ENCODE results near the gene DUS1L. TPM values are rescaled to one million over a fixed set of nuclear protein-coding genes. Genes with fewer than 3 reads are reported as not detected.

The DUS1L gene
- total and polyA plus RNA-seq, 2 experiments from 2014 or later, result 71.9 to 160 TPM

GRCh38 chr17:82106688-82107305, 41.2 kb upstream of the DUS1L start:
- Histone ChIP-seq H3K4me2 (peak overlapping the region; percentile 50), H3K79me2 (no peaks in the 10 kb centered on the region), H3K4me3 (no peak overlapping the region), H2AFZ (peak overlapping the region; percentile 62), H3K9me2 (replicated peaks; ENCODE audit: insufficient read depth) (no peaks in the 10 kb centered on the region), H3K9me3 (ENCODE audit: low read depth) (no peaks in the 10 kb centered on the region), H3K27ac (peak overlapping the region; percentile 90), H3K27me3 (no peaks in the 10 kb centered on the region), H3K36me3 (replicated peaks; ENCODE audit: insufficient read depth, low read depth) (no peaks in the 10 kb centered on the region), H4K20me1 (ENCODE audit: insufficient read depth, poor library complexity, severe bottlenecking) (no peaks in the 10 kb centered on the region), H3K4me1 (ENCODE audit: insufficient read depth) (peaks cover 48% of the 10 kb centered on the region)
- 67% methylated on average over 9 of the region's 9 CpGs for WGBS (ENCODE audit: low lambda C conversion rate, missing lambda C conversion rate)
- no peak for DNase-seq (ENCODE audit: low spot score)
- no peak for TF ChIP-seq EZH2 (IDR thresholded peaks at IDR 0.05; ENCODE audit: borderline replicate concordance)
- no peak for TF ChIP-seq EZH2phosphoT487 (IDR thresholded peaks at IDR 0.05; ENCODE audit: low read depth, severe bottlenecking, unreplicated experiment)
- TF ChIP-seq CTCF (IDR thresholded peaks at IDR 0.05; ENCODE audit: poor library complexity), result no peak

- Histone ChIP-seq H2AFZ (peak overlapping the region; percentile 62), H3K9me3 (ENCODE audit: low read depth) (no peaks in the 10 kb centered on the region), H3K4me3 (no peak overlapping the region), H3K36me3 (replicated peaks; ENCODE audit: insufficient read depth, low read depth) (no peaks in the 10 kb centered on the region), H3K4me2 (peak overlapping the region; percentile 50), H3K27ac (peak overlapping the region; percentile 90), H3K9me2 (replicated peaks; ENCODE audit: insufficient read depth) (no peaks in the 10 kb centered on the region), H3K79me2 (no peaks in the 10 kb centered on the region), H3K27me3 (no peaks in the 10 kb centered on the region), H4K20me1 (ENCODE audit: insufficient read depth, poor library complexity, severe bottlenecking) (no peaks in the 10 kb centered on the region), H3K4me1 (ENCODE audit: insufficient read depth) (peaks cover 55% of the 10 kb centered on the region)
- WGBS (ENCODE audit: low lambda C conversion rate, missing lambda C conversion rate), result 39% methylated on average over 21 of the region's 24 CpGs
- peak; percentile 83 for DNase-seq (ENCODE audit: low spot score)
- peak; percentile 31 for TF ChIP-seq CTCF (IDR thresholded peaks at IDR 0.05; ENCODE audit: poor library complexity)
- TF ChIP-seq EZH2phosphoT487 (IDR thresholded peaks at IDR 0.05; ENCODE audit: low read depth, severe bottlenecking, unreplicated experiment), result no peak
These were observed 40.5 kb upstream of the DUS1L start for GRCh38 chr17:82105882-82106687.

- Histone ChIP-seq H3K27ac (peak overlapping the region; percentile 90), H3K4me1 (ENCODE audit: insufficient read depth) (peaks cover 61% of the 10 kb centered on the region), H3K27me3 (no peaks in the 10 kb centered on the region), H3K79me2 (no peaks in the 10 kb centered on the region), H3K9me3 (ENCODE audit: low read depth) (no peaks in the 10 kb centered on the region), H3K4me2 (peak overlapping the region; percentile 50), H3K4me3 (no peak overlapping the region), H4K20me1 (ENCODE audit: insufficient read depth, poor library complexity, severe bottlenecking) (no peaks in the 10 kb centered on the region), H2AFZ (no peak overlapping the region), H3K36me3 (replicated peaks; ENCODE audit: insufficient read depth, low read depth) (no peaks in the 10 kb centered on the region), H3K9me2 (replicated peaks; ENCODE audit: insufficient read depth) (no peaks in the 10 kb centered on the region)
- DNase-seq (ENCODE audit: low spot score), result no peak
- 92% methylated on average over 13 of the region's 13 CpGs for WGBS (ENCODE audit: low lambda C conversion rate, missing lambda C conversion rate)
- no peak for TF ChIP-seq EZH2 (IDR thresholded peaks at IDR 0.05; ENCODE audit: borderline replicate concordance)
- no peak for TF ChIP-seq CTCF (IDR thresholded peaks at IDR 0.05; ENCODE audit: poor library complexity)
- TF ChIP-seq EZH2phosphoT487 (IDR thresholded peaks at IDR 0.05; ENCODE audit: low read depth, severe bottlenecking, unreplicated experiment), result no peak
These were observed 39.8 kb upstream of the DUS1L start for GRCh38 chr17:82105417-82105881.
